Measurements from ENCODE around the gene SEC61A2. TPM values are rescaled to one million over a fixed set of nuclear protein-coding genes. Genes with fewer than 3 reads are reported as not detected.

Gene SEC61A2
- polyA plus RNA-seq, 2 of the 4 experiments (the other 2 are of a cell fraction): 16.5 to 23.2 TPM

DNA sequence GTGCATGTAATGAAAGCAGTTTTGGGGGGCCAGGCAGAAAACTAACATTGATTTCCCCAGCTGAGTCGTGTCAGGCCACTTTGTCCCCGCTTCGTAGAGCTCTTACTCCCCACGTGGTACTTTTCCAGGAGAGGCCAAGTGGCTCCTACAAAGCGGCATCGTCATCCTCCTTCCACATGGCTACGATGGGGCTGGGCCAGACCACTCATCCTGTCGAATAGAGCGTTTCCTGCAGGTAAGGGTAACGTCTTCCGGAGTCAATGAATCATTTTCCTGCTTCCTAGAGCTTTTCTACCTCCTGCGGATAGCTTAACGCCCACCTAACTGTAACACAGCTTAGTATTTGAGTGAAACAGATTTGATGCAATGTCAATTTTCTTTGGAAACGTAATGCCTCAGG, 21.7 kb upstream of the SEC61A2 start:
- Histone ChIP-seq H3K27ac (no peak overlapping the region), H3K4me3 (no peak overlapping the region), H3K9me3 (no peaks in the 10 kb centered on the region), H3K4me1 (no peaks in the 10 kb centered on the region), H3K4me2 (no peak overlapping the region)
- no peak for TF ChIP-seq EHF (CRISPR knock-in tag; IDR thresholded peaks at IDR 0.05)
- TF ChIP-seq CBX2 (IDR thresholded peaks at IDR 0.05; ENCODE audit: borderline replicate concordance, low read depth): no peak
- TF ChIP-seq, protein P1, sequence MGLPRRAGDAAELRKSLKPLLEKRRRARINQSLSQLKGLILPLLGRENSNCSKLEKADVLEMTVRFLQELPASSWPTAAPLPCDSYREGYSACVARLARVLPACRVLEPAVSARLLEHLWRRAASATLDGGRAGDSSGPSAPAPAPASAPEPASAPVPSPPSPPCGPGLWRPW (IDR thresholded peaks at IDR 0.05): no peak
- TF ChIP-seq ZSCAN20 (CRISPR knock-in tag; IDR thresholded peaks at IDR 0.05): no peak
- no peak for TF ChIP-seq KDM1A (IDR thresholded peaks at IDR 0.05; ENCODE audit: low read depth)
- ATAC-seq (no peak), DNase-seq (ENCODE audit: low read depth in 1 of 2, low spot score in 1 of 2) (no peak), FAIRE-seq (no peak)
- CTCF ChIA-PET: interaction anchor here (0.5 to 1.2 kb wide), 2 partner anchors 121 to 136 kb away, joined by 3 read pairs; no protein-coding TSS in a partner anchor
- 87% methylated on average over 14 of the region's 14 CpGs for WGBS (ENCODE audit: missing lambda C conversion rate)
- POLR2A ChIA-PET: no interaction called here

DNA sequence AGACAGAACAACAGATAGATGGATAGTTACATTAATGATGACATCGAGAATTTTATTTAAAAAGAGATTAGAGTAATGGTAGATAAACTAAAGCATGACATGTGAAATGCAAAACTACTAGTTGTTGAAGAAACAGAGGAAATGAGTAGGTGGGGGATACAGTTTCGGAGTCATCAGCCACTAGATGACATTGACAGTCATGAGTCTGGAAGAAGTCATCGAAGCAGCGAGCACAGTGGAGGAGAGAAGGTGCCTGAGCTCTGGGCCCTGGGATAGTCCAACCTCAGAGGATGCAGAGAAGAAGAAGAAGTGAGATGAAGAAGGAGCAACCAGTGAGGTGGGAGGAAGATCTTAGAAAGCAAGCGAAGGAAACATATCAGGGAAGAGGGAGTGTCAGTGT, 20.2 kb upstream of the SEC61A2 start:
- TF ChIP-seq JUN (IDR thresholded peaks at IDR 0.05) (no peak), HOXA7 (CRISPR knock-in tag; IDR thresholded peaks at IDR 0.05) (no peak), NFE2L2 (conservative IDR thresholded peaks at IDR 0.05; ENCODE audit: low read length) (no peak), EHF (CRISPR knock-in tag; IDR thresholded peaks at IDR 0.05) (no peak), BHLHE40 (IDR thresholded peaks at IDR 0.05; ENCODE audit: low read depth, low read length) (no peak), FOXS1 (CRISPR knock-in tag; IDR thresholded peaks at IDR 0.05) (no peak), HEYL (CRISPR knock-in tag; IDR thresholded peaks at IDR 0.05) (no peak), TFCP2L1 (CRISPR knock-in tag; IDR thresholded peaks at IDR 0.05) (no peak), KDM5A (IDR thresholded peaks at IDR 0.05) (no peak), CEBPB (IDR thresholded peaks at IDR 0.05) (no peak), FOSB (CRISPR knock-in tag; IDR thresholded peaks at IDR 0.05) (no peak), RNF2 (IDR thresholded peaks at IDR 0.05; ENCODE audit: borderline replicate concordance, low read depth) (no peak)
- WGBS (ENCODE audit: missing lambda C conversion rate): 90% methylated on average over 5 of the region's 5 CpGs

DNA sequence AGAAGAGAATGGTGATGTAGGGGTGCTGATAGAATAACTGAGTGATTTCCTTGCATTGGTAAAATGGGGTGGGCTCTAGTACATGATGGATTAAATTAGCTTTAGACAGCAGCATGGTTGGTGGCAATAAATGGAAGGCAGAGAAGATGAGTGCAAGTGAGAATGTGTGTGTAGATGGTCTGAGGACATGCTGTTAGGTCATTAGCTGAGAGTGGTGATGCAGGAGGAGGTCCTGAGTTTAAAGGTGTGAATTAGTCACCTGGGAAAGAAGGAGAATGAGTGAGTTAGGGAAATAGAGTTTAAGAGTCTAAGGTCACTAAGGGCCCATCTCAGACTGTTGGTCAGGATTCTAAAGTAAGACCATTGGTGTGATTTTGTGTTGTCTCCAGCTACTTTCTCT, 17.9 kb upstream of the SEC61A2 start:
- DNase-seq (ENCODE audit: low read depth in 1 of 2, low spot score in 1 of 2) (no peak), ATAC-seq (no peak), FAIRE-seq (no peak)
- Histone ChIP-seq H3K4me3 (no peak overlapping the region), H3K27ac (no peak overlapping the region), H3K9me3 (no peaks in the 10 kb centered on the region), H3K4me2 (no peak overlapping the region), H3K4me1 (no peaks in the 10 kb centered on the region)
- POLR2A ChIA-PET: no interaction called here
- TF ChIP-seq TP53 (CRISPR knock-in tag; IDR thresholded peaks at IDR 0.05): no peak
- CTCF ChIA-PET: interaction anchor here (1.4 kb wide), 1 partner anchor 17 kb away, joined by 3 read pairs; no protein-coding TSS in a partner anchor

More for the DNA sequence above, 20.2 kb upstream of the SEC61A2 start:
- ChIA-PET CTCF (no interaction called here), POLR2A (no interaction called here)
- Histone ChIP-seq H3K9me3 (no peaks in the 10 kb centered on the region), H3K4me2 (no peak overlapping the region), H3K27ac (no peak overlapping the region), H3K4me1 (no peaks in the 10 kb centered on the region), H3K4me3 (no peak overlapping the region)
- FAIRE-seq (no peak), DNase-seq (ENCODE audit: low read depth in 1 of 2, low spot score in 1 of 2) (no peak), ATAC-seq (no peak)

DNA sequence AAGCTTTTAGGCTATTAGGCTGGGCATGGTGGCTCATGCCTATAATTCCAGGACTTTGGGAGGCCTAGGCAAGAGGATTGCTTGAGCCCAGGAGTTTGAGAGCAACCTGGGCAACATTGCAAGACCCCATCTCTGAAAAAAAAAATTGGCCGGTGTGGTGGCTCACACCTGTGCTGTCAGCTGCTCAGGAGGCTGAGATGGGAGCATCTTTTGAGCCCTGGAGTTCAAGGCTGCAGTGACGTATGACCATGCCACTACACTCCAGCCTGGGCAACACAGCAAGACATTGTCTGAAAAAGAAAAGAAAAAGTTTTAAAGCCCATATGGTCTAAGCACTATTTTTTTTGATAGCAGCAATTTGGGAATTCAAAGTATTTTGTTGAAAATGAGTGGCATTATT, 15.8 kb upstream of the SEC61A2 start:
- H3K27ac ChIP-seq: no peak overlapping the region
- POLR2A ChIA-PET: no interaction called here
- no peaks in the 10 kb centered on the region for H3K4me1 ChIP-seq
- FAIRE-seq: no peak
- CTCF ChIA-PET: interaction anchor here (0.6 to 1.1 kb wide), 2 partner anchors 29 to 794 kb away, joined by 3 read pairs; no protein-coding TSS in a partner anchor
- H3K4me3 ChIP-seq: no peak overlapping the region
- no peaks in the 10 kb centered on the region for H3K9me3 ChIP-seq
- no peak for DNase-seq (ENCODE audit: low read depth in 1 of 2, low spot score in 1 of 2)
- ATAC-seq: no peak
- 94% methylated on average over 2 of the region's 2 CpGs for WGBS (ENCODE audit: missing lambda C conversion rate)
- H3K4me2 ChIP-seq: no peak overlapping the region
- TF ChIP-seq MYC (IDR thresholded peaks at IDR 0.05; ENCODE audit: borderline replicate concordance, low read length) (no peak), BHLHE40 (IDR thresholded peaks at IDR 0.05; ENCODE audit: low read depth, low read length) (no peak), CBX2 (IDR thresholded peaks at IDR 0.05; ENCODE audit: borderline replicate concordance, low read depth) (no peak), ESRRA (IDR thresholded peaks at IDR 0.05; ENCODE audit: borderline replicate concordance, low read length) (no peak), POLR2AphosphoS2 (conservative IDR thresholded peaks at IDR 0.05; ENCODE audit: low read length) (no peak), HOXA7 (CRISPR knock-in tag; IDR thresholded peaks at IDR 0.05) (no peak), TP53 (CRISPR knock-in tag; IDR thresholded peaks at IDR 0.05) (no peak), GATA3 (IDR thresholded peaks at IDR 0.05; ENCODE audit: borderline replicate concordance) (no peak), RAD21 (conservative IDR thresholded peaks at IDR 0.05 in 1 of 2, IDR thresholded peaks at IDR 0.05 in 1 of 2) (no peak)
- TF ChIP-seq, protein P2, sequence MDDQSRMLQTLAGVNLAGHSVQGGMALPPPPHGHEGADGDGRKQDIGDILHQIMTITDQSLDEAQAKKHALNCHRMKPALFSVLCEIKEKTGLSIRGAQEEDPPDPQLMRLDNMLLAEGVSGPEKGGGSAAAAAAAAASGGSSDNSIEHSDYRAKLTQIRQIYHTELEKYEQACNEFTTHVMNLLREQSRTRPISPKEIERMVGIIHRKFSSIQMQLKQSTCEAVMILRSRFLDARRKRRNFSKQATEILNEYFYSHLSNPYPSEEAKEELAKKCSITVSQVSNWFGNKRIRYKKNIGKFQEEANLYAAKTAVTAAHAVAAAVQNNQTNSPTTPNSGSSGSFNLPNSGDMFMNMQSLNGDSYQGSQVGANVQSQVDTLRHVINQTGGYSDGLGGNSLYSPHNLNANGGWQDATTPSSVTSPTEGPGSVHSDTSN (IDR thresholded peaks at IDR 0.05): no peak
- TF ChIP-seq, protein P3, sequence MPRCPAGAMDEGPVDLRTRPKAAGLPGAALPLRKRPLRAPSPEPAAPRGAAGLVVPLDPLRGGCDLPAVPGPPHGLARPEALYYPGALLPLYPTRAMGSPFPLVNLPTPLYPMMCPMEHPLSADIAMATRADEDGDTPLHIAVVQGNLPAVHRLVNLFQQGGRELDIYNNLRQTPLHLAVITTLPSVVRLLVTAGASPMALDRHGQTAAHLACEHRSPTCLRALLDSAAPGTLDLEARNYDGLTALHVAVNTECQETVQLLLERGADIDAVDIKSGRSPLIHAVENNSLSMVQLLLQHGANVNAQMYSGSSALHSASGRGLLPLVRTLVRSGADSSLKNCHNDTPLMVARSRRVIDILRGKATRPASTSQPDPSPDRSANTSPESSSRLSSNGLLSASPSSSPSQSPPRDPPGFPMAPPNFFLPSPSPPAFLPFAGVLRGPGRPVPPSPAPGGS (IDR thresholded peaks at IDR 0.05): no peak
- TF ChIP-seq, protein P4, sequence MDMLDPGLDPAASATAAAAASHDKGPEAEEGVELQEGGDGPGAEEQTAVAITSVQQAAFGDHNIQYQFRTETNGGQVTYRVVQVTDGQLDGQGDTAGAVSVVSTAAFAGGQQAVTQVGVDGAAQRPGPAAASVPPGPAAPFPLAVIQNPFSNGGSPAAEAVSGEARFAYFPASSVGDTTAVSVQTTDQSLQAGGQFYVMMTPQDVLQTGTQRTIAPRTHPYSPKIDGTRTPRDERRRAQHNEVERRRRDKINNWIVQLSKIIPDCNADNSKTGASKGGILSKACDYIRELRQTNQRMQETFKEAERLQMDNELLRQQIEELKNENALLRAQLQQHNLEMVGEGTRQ (IDR thresholded peaks at IDR 0.05): no peak
- TF ChIP-seq, protein P5, sequence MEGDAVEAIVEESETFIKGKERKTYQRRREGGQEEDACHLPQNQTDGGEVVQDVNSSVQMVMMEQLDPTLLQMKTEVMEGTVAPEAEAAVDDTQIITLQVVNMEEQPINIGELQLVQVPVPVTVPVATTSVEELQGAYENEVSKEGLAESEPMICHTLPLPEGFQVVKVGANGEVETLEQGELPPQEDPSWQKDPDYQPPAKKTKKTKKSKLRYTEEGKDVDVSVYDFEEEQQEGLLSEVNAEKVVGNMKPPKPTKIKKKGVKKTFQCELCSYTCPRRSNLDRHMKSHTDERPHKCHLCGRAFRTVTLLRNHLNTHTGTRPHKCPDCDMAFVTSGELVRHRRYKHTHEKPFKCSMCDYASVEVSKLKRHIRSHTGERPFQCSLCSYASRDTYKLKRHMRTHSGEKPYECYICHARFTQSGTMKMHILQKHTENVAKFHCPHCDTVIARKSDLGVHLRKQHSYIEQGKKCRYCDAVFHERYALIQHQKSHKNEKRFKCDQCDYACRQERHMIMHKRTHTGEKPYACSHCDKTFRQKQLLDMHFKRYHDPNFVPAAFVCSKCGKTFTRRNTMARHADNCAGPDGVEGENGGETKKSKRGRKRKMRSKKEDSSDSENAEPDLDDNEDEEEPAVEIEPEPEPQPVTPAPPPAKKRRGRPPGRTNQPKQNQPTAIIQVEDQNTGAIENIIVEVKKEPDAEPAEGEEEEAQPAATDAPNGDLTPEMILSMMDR (IDR thresholded peaks at IDR 0.05): no peak
